Measurements from ENCODE around the gene ACTMAP. TPM values are rescaled to one million over a fixed set of nuclear protein-coding genes. Genes with fewer than 3 reads are reported as not detected.

The ACTMAP gene
- total RNA-seq, 1 experiment from 2014 or later: 16.8 TPM

- Histone ChIP-seq H3K9me3 (ENCODE audit: control insufficient read depth in 1 of 2, insufficient read depth in 1 of 2, low read depth in 1 of 2, low read length in 2 of 2) (no peaks in the 10 kb centered on the region), H3K79me2 (ENCODE audit: insufficient read depth, low read length) (no peaks in the 10 kb centered on the region)
- CTCF ChIA-PET: no interaction called here
Observed at GRCh38 chr19:40739030-40739839, 11.0 kb downstream of the ACTMAP start.

More at GRCh38 chr19:40739030-40739839, 11.0 kb downstream of the ACTMAP start:
- H3K4me1 ChIP-seq (ENCODE audit: control insufficient read depth in 1 of 2, insufficient read depth in 2 of 2, low read length in 2 of 2): peaks cover 5 to 12% of the 10 kb centered on the region in 2 experiments; a peak in 3 of 4 replicates
- H3K4me3 ChIP-seq (replicated peaks in 1 of 2; ENCODE audit: low read depth in 1 of 2, low read length in 2 of 2): no peak overlapping the region
- no peaks in the 10 kb centered on the region for H3K27me3 ChIP-seq (ENCODE audit: insufficient read depth, low read length)
- no TSS peak for BruUV-seq (replicated peaks)
- no peaks in the 10 kb centered on the region for H4K20me1 ChIP-seq (ENCODE audit: insufficient read depth)
- H3K36me3 ChIP-seq (ENCODE audit: control insufficient read depth in 1 of 2, insufficient read depth in 2 of 2, low read length in 2 of 2): peaks cover 5 to 9% of the 10 kb centered on the region in 2 experiments; a peak in 3 of 4 replicates
- POLR2A ChIA-PET: no interaction called here
- H3K9ac ChIP-seq (ENCODE audit: low read length): no peak overlapping the region
- no peaks in the 10 kb centered on the region for H3K9me2 ChIP-seq (ENCODE audit: insufficient read depth)
- H2AFZ ChIP-seq (ENCODE audit: low read depth, low read length, poor library complexity, severe bottlenecking): no peak overlapping the region
- DNase-seq (ENCODE audit: low read depth, low spot score) (no peak), ATAC-seq (no peak)
- H3K4me2 ChIP-seq (ENCODE audit: low read length): no peak overlapping the region
- RAD21 ChIA-PET (ENCODE audit: low non-redundant PET in 1 of 2, low total read pairs in 2 of 2, uncharacterized antibody in 2 of 2, unreplicated experiment in 2 of 2): no interaction called here
- TF ChIP-seq EZH2 (IDR thresholded peaks at IDR 0.05) (no peak), POLR2AphosphoS5 (IDR thresholded peaks at IDR 0.05; ENCODE audit: low read depth, low read length) (no peak), ELF1 (IDR thresholded peaks at IDR 0.05; ENCODE audit: borderline replicate concordance, low read depth) (no peak), REST (IDR thresholded peaks at IDR 0.05; ENCODE audit: low read depth) (no peak), RAD21 (IDR thresholded peaks at IDR 0.05; ENCODE audit: low read depth) (no peak), ZFX (IDR thresholded peaks at IDR 0.05) (no peak), CBX3 (IDR thresholded peaks at IDR 0.05; ENCODE audit: low read depth) (no peak), SP1 (IDR thresholded peaks at IDR 0.05; ENCODE audit: low read depth) (no peak), ZNF274 (IDR thresholded peaks at IDR 0.05; ENCODE audit: low read depth, low read length) (no peak), CEBPB (IDR thresholded peaks at IDR 0.05; ENCODE audit: low read depth) (no peak)
- TF ChIP-seq, protein P1, sequence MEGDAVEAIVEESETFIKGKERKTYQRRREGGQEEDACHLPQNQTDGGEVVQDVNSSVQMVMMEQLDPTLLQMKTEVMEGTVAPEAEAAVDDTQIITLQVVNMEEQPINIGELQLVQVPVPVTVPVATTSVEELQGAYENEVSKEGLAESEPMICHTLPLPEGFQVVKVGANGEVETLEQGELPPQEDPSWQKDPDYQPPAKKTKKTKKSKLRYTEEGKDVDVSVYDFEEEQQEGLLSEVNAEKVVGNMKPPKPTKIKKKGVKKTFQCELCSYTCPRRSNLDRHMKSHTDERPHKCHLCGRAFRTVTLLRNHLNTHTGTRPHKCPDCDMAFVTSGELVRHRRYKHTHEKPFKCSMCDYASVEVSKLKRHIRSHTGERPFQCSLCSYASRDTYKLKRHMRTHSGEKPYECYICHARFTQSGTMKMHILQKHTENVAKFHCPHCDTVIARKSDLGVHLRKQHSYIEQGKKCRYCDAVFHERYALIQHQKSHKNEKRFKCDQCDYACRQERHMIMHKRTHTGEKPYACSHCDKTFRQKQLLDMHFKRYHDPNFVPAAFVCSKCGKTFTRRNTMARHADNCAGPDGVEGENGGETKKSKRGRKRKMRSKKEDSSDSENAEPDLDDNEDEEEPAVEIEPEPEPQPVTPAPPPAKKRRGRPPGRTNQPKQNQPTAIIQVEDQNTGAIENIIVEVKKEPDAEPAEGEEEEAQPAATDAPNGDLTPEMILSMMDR (IDR thresholded peaks at IDR 0.05 in 2 of 3, conservative IDR thresholded peaks at IDR 0.05 in 1 of 3; ENCODE audit: borderline replicate concordance in 1 of 3, insufficient read depth in 1 of 3, low read depth in 2 of 3, low read length in 2 of 3): no peak
- intact Hi-C loops (cut with micrococcal nuclease): no loop called here
- H3K27ac ChIP-seq (ENCODE audit: low read depth, low read length): no peak overlapping the region
